HEK293 (cell line): ENCODE measurements around the gene COX17.

Experiments
- ZBTB49 ChIP-seq: fragments of 450-650 bp; formaldehyde crosslinking; IDR thresholded peaks from 2 replicates; pipeline ENCODE4 v1.5.1; 2016; ENCODE audit warnings: missing biosample characterization, missing genetic modification characterization, low read depth
- ZFP37 ChIP-seq: fragments of 450-650 bp; formaldehyde crosslinking; IDR thresholded peaks from 2 replicates; pipeline ENCODE4 v1.5.1; 2016; ENCODE audit warnings: missing biosample characterization, missing genetic modification characterization
- ZNF221 ChIP-seq: fragments of 450-650 bp; formaldehyde crosslinking; IDR thresholded peaks from 2 replicates; pipeline ENCODE4 v1.5.1; 2017; ENCODE audit warnings: missing biosample characterization, missing genetic modification characterization, borderline replicate concordance
- ZNF223 ChIP-seq: fragments of 450-650 bp; formaldehyde crosslinking; IDR thresholded peaks from 2 replicates; pipeline ENCODE4 v1.5.1; 2016; ENCODE audit warnings: missing biosample characterization, missing genetic modification characterization
- ZNF521 ChIP-seq: fragments of 450-650 bp; formaldehyde crosslinking; IDR thresholded peaks from 2 replicates; pipeline ENCODE4 v1.5.1; 2017; ENCODE audit warnings: missing biosample characterization, mild to moderate bottlenecking, missing genetic modification characterization
- TF ChIP-seq, protein P1 (sequence below): fragments of 450-650 bp; formaldehyde crosslinking; IDR thresholded peaks from 2 replicates; pipeline ENCODE4 v1.5.1; 2016; ENCODE audit warnings: missing biosample characterization, missing genetic modification characterization

DNA sequence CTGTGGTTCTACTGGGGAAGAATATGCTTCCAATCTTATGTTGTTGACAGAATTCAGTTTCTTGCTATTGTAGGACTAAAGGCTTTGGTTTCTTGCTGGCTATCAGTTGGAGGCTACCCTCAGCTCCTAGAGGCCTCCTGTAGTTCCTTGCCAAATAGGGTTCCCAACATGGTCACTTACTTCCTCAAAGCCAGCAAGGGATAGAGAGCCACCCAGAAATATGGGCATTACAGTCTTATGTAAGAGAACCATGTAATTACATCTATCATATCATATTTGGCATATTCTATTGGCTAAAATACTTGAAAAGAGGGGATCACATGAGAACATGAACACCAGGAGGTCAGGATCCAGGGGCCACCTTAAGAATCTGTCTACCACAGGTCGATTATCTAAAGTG, 6.2 kb upstream of the COX17 start:
- TF ChIP-seq ZNF521 (tag by site-specific recombination) (no peak), ZNF223 (tag by site-specific recombination) (no peak), ZBTB49 (tag by site-specific recombination) (no peak), ZFP37 (tag by site-specific recombination) (no peak), ZNF221 (tag by site-specific recombination) (no peak)
- TF ChIP-seq, protein P1, sequence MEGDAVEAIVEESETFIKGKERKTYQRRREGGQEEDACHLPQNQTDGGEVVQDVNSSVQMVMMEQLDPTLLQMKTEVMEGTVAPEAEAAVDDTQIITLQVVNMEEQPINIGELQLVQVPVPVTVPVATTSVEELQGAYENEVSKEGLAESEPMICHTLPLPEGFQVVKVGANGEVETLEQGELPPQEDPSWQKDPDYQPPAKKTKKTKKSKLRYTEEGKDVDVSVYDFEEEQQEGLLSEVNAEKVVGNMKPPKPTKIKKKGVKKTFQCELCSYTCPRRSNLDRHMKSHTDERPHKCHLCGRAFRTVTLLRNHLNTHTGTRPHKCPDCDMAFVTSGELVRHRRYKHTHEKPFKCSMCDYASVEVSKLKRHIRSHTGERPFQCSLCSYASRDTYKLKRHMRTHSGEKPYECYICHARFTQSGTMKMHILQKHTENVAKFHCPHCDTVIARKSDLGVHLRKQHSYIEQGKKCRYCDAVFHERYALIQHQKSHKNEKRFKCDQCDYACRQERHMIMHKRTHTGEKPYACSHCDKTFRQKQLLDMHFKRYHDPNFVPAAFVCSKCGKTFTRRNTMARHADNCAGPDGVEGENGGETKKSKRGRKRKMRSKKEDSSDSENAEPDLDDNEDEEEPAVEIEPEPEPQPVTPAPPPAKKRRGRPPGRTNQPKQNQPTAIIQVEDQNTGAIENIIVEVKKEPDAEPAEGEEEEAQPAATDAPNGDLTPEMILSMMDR (tag by site-specific recombination), result no peak
